ENCODE data around the gene C9orf153. TPM values are rescaled to one million over a fixed set of nuclear protein-coding genes. Genes with fewer than 3 reads are reported as not detected.

The C9orf153 gene
- total RNA-seq, 1 donor from 2014 or later: 0.41 TPM

DNA sequence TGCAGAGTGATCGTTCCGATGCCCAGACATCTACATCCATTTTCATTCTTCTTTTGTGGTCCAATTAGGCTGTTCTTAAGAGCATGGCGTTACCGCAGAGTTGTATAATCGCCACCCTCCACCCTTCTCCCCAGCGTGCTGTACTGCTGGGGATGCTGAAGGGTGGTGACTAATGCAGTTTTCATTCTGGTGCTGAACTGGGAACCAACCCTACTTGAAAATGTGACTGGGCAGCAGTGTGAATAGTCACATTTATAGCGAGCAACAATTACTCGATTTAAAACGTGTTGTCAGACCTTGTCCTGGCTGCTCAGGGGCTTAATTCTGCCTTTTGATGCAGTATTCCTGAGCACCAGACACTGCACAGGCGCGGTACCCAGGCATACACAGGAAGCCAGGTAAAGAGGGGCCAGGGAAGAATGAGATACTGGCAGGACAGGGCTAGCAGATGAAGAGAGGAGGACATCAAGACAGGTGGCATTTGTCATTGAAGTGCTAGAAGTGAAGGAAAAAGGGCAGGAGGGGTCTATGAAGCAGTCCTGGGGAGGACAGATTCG, 23.6 kb upstream of the C9orf153 start:
- no peak for DNase-seq (ENCODE audit: low spot score)
- Mint-ChIP-seq H3K9me3 (no peaks in the 10 kb centered on the region), H3K27me3 (ENCODE audit: low read depth) (no peaks in the 10 kb centered on the region), H3K4me3 (ENCODE audit: low read depth) (peak overlapping the region; percentile 95), H3K27ac (peak overlapping the region; percentile 99), H3K4me1 (ENCODE audit: low read depth) (peaks cover 38% of the 10 kb centered on the region), H3K36me3 (ENCODE audit: low read depth) (peaks cover 38% of the 10 kb centered on the region)
- intact Hi-C loops (cut with micrococcal nuclease): loop anchor here (1.0 to 2.0 kb wide), 5 partner anchors 20 to 540 kb away; partner anchors contain the start of genes GOLM1, NAA35 and TUT7

DNA sequence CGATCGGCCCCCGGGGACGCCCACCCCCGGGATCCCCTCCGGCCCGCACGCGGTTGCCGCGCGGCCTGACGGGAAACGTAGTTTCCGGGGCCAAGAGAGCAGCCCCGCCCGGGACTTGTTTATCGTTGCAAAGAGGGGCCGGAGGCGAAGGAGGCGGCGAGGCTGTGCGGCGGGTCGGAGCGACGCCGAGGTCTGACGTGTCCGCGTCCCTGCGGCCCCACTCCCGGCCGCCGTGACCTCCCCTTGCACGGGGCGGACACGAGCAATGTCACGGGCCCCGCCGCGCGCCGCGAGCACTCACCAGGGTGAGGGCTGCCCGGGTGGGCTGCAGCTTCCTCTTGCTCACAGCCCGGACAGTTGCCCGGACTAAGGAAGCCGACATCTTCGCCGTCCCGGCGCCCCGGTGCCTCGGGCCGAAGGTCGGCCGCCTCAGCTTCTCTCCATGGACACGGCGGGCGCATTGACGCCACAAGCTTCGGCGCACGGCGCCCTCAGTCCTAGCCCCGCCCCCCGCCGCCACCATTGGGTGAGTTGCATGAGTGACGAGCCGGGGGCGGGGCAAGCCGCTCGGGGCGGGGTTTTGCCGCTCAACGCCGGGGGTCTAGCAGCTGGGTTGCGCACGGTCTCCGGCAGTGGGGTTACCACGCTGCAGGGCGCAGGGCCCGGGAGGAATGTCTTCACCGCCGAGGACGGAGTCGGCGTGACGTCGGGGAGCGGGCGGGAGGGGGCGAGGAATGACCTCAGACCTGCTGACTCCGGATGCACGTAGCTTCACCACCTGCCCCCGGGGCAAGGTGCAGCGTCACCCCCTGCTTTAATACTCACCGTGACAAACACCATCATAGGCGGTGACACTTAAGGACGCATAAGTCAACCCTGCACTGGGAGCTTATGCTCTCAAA, 22.9 kb upstream of the C9orf153 start, which contains the start of gene ISCA1:
Gene ISCA1 (minus strand): TSS at position 462 of the 902 bp plus-strand sequence. CDS start 80 bp downstream, at position 382.
- intact Hi-C loops (cut with micrococcal nuclease): loop anchor here (1.0 to 2.0 kb wide), 5 partner anchors 20 to 540 kb away; partner anchors contain the start of genes GOLM1, NAA35 and TUT7
- peaks cover 37% of the 10 kb centered on the region for H3K36me3 Mint-ChIP-seq (ENCODE audit: low read depth)

DNA sequence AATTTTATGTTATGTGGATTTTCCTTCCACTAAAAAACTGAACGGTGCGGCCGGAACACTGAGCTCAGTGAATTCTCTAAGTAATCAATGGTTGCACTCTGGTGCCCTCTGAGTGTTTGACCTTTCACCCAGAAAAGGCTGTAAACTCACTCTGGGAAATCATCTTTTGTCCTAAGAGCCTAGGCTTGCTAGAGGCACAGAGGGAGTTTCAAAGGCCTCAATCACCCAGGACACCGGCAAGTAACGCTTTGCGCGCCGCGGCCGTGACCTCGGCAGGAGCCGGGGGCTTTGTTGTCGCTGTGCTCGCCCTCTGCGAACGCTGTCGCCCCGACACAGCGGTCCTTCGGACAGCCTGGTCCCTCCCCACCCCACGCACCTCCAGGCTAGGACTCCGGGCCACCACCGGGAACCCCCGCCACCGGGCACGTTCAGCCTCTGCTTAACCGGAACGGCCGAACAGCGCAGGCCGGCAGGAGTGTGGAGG, 22.2 kb upstream of the C9orf153 start:
- no peak for DNase-seq (ENCODE audit: low spot score)
- Mint-ChIP-seq H3K4me1 (ENCODE audit: low read depth) (peaks cover 40% of the 10 kb centered on the region), H3K4me3 (ENCODE audit: low read depth) (peak overlapping the region; percentile 95), H3K27me3 (ENCODE audit: low read depth) (no peaks in the 10 kb centered on the region), H3K27ac (peak overlapping the region; percentile 86), H3K36me3 (ENCODE audit: low read depth) (peaks cover 32% of the 10 kb centered on the region), H3K9me3 (no peaks in the 10 kb centered on the region)
- intact Hi-C loops (cut with micrococcal nuclease): loop anchor here (1.0 to 2.0 kb wide), 5 partner anchors 21 to 539 kb away; partner anchors contain the start of genes GOLM1, NAA35 and TUT7

More for the DNA sequence above, 22.9 kb upstream of the C9orf153 start, which contains the start of gene ISCA1:
- peak; percentile 92 for DNase-seq (ENCODE audit: low spot score)
- Mint-ChIP-seq H3K4me3 (ENCODE audit: low read depth) (peak within 1 kb of the TSS; percentile 95), H3K27ac (peak within 1 kb of the TSS; percentile 99), H3K9me3 (no peaks in the 10 kb centered on the region), H3K27me3 (ENCODE audit: low read depth) (no peaks in the 10 kb centered on the region), H3K4me1 (ENCODE audit: low read depth) (peaks cover 36% of the 10 kb centered on the region)

DNA sequence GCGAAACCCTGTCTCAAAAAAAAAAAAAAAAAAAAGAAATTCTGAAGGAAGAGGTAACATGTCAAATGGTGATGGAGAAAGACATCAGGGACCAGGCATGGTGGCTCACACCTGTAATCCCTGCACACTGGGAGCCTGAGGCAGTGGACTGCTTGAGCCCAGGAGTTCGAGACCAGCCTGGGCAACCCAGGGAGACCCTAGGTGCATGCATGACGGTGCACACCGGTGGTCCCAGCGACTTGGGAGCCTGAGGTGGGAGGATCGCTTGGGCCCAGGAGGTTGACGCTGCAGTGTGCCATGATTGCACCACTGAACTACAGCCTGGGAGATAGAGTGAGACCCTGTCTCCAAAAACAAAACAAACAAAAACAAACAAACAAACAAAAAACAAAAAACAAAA, 21.1 kb upstream of the C9orf153 start:
- H3K9me3 Mint-ChIP-seq: no peaks in the 10 kb centered on the region
- peaks cover 38% of the 10 kb centered on the region for H3K4me1 Mint-ChIP-seq (ENCODE audit: low read depth)
- H3K27me3 Mint-ChIP-seq (ENCODE audit: low read depth): no peaks in the 10 kb centered on the region
- no peak for DNase-seq (ENCODE audit: low spot score)
- H3K4me3 Mint-ChIP-seq (ENCODE audit: low read depth): peak overlapping the region; percentile 95
- intact Hi-C loops (cut with micrococcal nuclease): no loop called here
- H3K36me3 Mint-ChIP-seq (ENCODE audit: low read depth): peaks cover 25% of the 10 kb centered on the region
- H3K27ac Mint-ChIP-seq: no peak overlapping the region

DNA sequence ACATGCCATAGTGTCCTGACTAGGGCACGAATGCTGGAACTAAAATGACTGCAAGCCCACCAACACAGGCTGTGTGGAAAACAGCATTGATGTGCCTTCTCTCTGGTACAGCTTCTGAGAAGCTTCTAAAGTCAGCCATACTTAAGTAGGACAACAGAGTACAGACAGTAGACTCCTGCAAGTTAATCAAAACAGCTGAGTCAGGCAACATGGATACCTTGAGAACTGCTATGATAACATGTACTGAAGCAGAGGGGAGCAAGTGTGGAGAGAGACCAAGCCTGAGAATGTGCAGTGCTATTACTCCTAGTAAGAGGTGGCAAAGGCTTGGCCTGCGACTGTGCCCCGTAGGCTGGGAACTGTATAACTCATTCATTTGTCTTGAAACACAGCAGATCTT, 20.4 kb upstream of the C9orf153 start:
- Mint-ChIP-seq H3K4me3 (ENCODE audit: low read depth) (peak overlapping the region; percentile 72), H3K36me3 (ENCODE audit: low read depth) (peaks cover 25% of the 10 kb centered on the region), H3K4me1 (ENCODE audit: low read depth) (peaks cover 38% of the 10 kb centered on the region), H3K9me3 (no peaks in the 10 kb centered on the region), H3K27me3 (ENCODE audit: low read depth) (no peaks in the 10 kb centered on the region), H3K27ac (peak overlapping the region; percentile 46)
- no peak for DNase-seq (ENCODE audit: low spot score)
- intact Hi-C loops (cut with micrococcal nuclease): no loop called here

DNA sequence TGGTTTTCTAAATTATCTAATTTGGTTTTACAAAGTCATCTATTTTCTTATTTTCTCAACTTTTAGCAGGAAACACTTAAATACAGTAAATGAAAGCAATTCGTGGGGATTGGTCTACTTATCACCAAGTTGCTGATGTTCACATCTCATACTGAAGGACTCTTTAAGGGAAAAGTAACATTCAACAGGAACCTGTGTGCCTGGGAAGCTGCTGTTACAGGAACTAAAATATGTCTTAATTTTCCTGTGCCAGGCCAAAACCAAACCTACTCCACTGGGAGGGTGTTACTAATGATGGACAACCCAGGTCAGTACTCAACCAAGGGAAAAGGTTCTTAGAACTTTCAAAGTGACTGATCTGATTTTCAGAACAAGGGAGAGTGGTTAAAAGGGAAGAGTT, 17.6 kb upstream of the C9orf153 start:
- Mint-ChIP-seq H3K4me1 (ENCODE audit: low read depth) (peaks cover 26% of the 10 kb centered on the region), H3K27me3 (ENCODE audit: low read depth) (no peaks in the 10 kb centered on the region), H3K4me3 (ENCODE audit: low read depth) (no peak overlapping the region), H3K9me3 (no peaks in the 10 kb centered on the region), H3K36me3 (ENCODE audit: low read depth) (peaks cover 37% of the 10 kb centered on the region), H3K27ac (no peak overlapping the region)
- intact Hi-C loops (cut with micrococcal nuclease): loop anchor here (2.0 kb wide), 1 partner anchor 74 kb away; no protein-coding TSS in a partner anchor
- no peak for DNase-seq (ENCODE audit: low spot score)

DNA sequence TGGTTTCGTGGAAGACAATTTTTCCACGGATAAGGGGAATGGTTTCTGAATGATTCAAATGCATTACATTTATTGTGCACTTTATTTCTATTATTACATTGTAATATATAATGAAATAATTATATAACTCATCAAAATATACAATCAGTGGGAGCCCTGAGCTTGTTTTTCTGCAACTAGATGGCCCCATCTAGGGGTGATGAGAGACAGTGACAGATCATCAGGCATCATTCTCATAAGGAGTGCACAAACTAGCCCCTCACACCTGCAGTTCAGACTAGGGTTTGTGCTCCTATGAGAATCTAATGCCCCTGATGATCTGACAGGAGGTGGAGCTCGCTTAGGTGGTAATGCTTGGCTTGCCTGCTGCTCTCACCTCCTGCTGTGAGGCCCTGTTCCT, 16.5 kb upstream of the C9orf153 start:
- Mint-ChIP-seq H3K36me3 (ENCODE audit: low read depth) (peaks cover 43% of the 10 kb centered on the region), H3K4me1 (ENCODE audit: low read depth) (peaks cover 20% of the 10 kb centered on the region), H3K4me3 (ENCODE audit: low read depth) (no peak overlapping the region), H3K27me3 (ENCODE audit: low read depth) (no peaks in the 10 kb centered on the region), H3K9me3 (no peaks in the 10 kb centered on the region), H3K27ac (no peak overlapping the region)
- no peak for DNase-seq (ENCODE audit: low spot score)
- intact Hi-C loops (cut with micrococcal nuclease): loop anchor here (2.0 kb wide), 1 partner anchor 73 kb away; no protein-coding TSS in a partner anchor

DNA sequence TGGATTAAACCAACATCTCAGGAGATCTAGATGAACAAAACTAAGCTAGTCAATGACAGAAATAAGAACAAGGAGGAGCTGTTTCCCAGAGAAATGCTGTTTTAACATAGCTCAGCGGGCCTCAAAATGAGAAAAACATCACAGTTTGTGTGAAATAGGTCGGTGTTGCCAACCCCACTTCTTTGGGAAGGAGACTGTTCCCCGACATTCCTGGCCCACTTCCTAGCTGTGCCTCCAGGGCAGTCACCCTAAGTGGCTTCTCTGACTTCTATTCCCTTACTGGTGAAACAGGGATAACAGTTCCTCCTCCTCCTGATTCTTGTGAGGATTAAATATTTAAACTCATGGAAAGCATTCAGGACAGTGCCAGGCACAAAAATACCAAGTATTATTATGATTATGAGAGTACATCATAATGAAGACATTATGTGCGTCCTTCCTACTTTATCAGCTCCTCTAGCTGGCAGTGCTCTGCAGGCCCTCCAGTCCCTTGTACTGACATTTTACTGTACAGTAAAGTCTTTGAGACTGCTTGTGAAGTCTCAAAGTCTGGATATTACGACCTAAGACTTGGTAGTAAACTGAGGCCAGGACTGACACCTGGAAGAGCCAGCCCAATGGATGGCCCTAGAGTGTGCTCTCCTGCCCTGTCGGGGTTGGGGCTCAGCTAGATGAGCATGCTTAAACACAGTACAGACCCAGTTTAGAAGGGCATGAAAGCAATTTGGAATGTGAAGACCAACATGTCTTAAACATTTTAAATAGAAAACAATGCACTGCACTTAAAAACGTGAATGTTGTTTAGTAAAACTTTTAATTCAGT, 15.6 kb upstream of the C9orf153 start:
- H3K27ac Mint-ChIP-seq: no peak overlapping the region
- H3K9me3 Mint-ChIP-seq: no peaks in the 10 kb centered on the region
- peaks cover 16% of the 10 kb centered on the region for H3K4me1 Mint-ChIP-seq (ENCODE audit: low read depth)
- no peak overlapping the region for H3K4me3 Mint-ChIP-seq (ENCODE audit: low read depth)
- no peaks in the 10 kb centered on the region for H3K27me3 Mint-ChIP-seq (ENCODE audit: low read depth)
- DNase-seq (ENCODE audit: low spot score): no peak
- peaks cover 42% of the 10 kb centered on the region for H3K36me3 Mint-ChIP-seq (ENCODE audit: low read depth)
- intact Hi-C loops (cut with micrococcal nuclease): no loop called here

DNA sequence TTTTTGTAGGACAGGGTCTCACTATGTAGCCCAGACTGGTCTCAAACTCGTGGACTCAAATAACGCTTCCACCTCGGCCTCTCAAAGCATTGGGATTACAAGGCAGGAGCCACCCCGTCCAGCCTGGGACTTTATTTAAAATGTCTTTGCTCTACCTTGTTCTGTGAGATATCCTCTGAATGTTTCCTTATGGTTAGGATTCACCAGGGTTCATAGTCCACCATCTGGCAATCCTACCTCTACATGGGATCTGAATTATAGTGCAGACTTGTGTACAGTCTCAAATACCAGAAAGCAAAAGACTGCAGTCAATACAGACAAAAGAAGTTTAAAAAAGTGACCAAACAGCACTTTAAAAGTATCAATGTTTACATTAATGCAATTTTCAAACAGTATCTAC, 12.8 kb upstream of the C9orf153 start:
- Mint-ChIP-seq H3K36me3 (ENCODE audit: low read depth) (peaks cover 38% of the 10 kb centered on the region), H3K4me1 (ENCODE audit: low read depth) (peaks cover 3% of the 10 kb centered on the region), H3K4me3 (ENCODE audit: low read depth) (no peak overlapping the region), H3K27me3 (ENCODE audit: low read depth) (no peaks in the 10 kb centered on the region), H3K9me3 (no peaks in the 10 kb centered on the region), H3K27ac (no peak overlapping the region)
- intact Hi-C loops (cut with micrococcal nuclease): no loop called here
- DNase-seq (ENCODE audit: low spot score): no peak

DNA sequence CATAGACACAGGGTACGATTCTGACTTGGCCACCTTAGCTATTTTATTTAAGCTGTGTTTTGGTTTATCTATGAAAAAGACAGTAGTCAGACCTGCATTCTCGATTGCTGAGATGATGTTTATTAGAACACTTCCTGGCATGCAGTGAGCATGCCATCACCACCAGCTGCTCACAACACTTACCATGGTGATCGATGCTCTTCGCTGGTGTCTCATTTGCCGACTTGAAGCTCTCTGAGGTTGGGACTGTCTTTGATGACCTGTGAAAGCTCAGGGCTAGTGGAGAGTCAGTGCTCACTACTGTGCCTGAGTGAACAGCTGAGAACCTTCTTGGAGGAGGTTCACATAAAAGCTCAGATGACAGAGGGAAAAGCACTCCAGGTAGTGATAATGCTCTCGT, 4.4 kb upstream of the C9orf153 start:
- Mint-ChIP-seq H3K9me3 (no peaks in the 10 kb centered on the region), H3K4me3 (ENCODE audit: low read depth) (no peak overlapping the region), H3K27me3 (ENCODE audit: low read depth) (no peaks in the 10 kb centered on the region), H3K4me1 (ENCODE audit: low read depth) (no peaks in the 10 kb centered on the region), H3K36me3 (ENCODE audit: low read depth) (peaks cover 39% of the 10 kb centered on the region), H3K27ac (no peak overlapping the region)
- intact Hi-C loops (cut with micrococcal nuclease): no loop called here
- no peak for DNase-seq (ENCODE audit: low spot score)

DNA sequence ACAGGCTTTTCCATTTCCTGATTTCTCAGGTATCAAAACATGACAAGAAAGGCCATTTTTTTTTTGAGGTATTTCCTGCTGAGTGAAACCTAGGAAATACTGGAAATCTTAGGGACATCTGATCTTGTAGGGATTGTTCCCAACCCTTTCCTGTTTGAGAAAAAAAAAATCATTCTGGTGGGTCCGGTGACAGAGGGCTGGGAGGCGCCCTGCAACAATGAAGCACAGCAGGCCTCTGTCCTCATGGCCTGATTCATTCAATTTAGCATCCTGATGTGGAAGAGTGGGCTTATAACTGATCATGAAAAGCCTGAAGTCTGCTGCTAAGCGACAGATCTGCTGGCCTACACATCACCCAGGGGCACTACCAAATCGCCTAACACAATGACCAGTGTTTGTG, 3.0 kb upstream of the C9orf153 start:
- intact Hi-C loops (cut with micrococcal nuclease): no loop called here
- no peak overlapping the region for H3K4me3 Mint-ChIP-seq (ENCODE audit: low read depth)

DNA sequence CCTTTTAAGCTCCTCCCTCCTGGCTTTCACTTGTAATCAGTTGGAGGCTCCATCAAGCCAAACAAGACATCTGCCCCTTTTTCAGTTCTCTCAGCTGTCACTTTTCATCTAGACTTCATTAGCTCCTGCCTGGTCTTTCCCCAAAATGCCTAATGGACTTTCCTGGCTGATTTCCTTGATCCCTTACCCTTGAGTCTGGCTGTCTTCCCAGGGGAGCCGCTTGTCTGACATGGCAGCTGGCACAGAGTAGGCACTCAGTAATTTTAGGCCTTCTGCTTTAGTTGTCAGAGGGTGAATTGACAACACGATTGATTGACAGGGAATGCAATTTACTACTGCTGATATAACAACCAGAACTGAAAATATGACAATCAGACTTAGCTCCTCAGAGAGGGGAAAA, 2.1 kb downstream of the C9orf153 start:
- H3K27me3 Mint-ChIP-seq (ENCODE audit: low read depth): no peaks in the 10 kb centered on the region
- H3K4me1 Mint-ChIP-seq (ENCODE audit: low read depth): no peaks in the 10 kb centered on the region
- peaks cover 3% of the 10 kb centered on the region for H3K36me3 Mint-ChIP-seq (ENCODE audit: low read depth)
- DNase-seq (ENCODE audit: low spot score): no peak
- peaks cover 4% of the 10 kb centered on the region for H3K9me3 Mint-ChIP-seq
- no peak overlapping the region for H3K27ac Mint-ChIP-seq
- intact Hi-C loops (cut with micrococcal nuclease): no loop called here
- no peak overlapping the region for H3K4me3 Mint-ChIP-seq (ENCODE audit: low read depth)

More for the DNA sequence above, 3.0 kb upstream of the C9orf153 start:
- Mint-ChIP-seq H3K27ac (no peak overlapping the region), H3K27me3 (ENCODE audit: low read depth) (no peaks in the 10 kb centered on the region), H3K36me3 (ENCODE audit: low read depth) (peaks cover 35% of the 10 kb centered on the region), H3K9me3 (no peaks in the 10 kb centered on the region), H3K4me1 (ENCODE audit: low read depth) (no peaks in the 10 kb centered on the region)
- no peak for DNase-seq (ENCODE audit: low spot score)
